Measurements from ENCODE around the gene RBM26. TPM values are rescaled to one million over a fixed set of nuclear protein-coding genes. Genes with fewer than 3 reads are reported as not detected.

Gene RBM26
- total and polyA plus RNA-seq, 2 experiments from 2014 or later, result 22.9 to 41.3 TPM

GRCh38 chr13:79365981-79366380 is 40.1 kb downstream of the RBM26 start:
- Histone ChIP-seq H3K36me3 (peaks cover 66% of the 10 kb centered on the region), H3K4me3 (no peak overlapping the region), H3K27me3 (no peaks in the 10 kb centered on the region), H3K9me3 (ENCODE audit: low read depth) (no peaks in the 10 kb centered on the region), H3K27ac (no peak overlapping the region), H3K4me1 (ENCODE audit: low read depth) (peaks cover 16% of the 10 kb centered on the region)
- no peak for DNase-seq (ENCODE audit: low read depth in 1 of 2, low spot score in 1 of 2)
- TF ChIP-seq CTCF (IDR thresholded peaks at IDR 0.05; ENCODE audit: low read depth, low read length), result no peak

GRCh38 chr13:79361299-79361698 is 44.8 kb downstream of the RBM26 start:
- H3K4me1 ChIP-seq (ENCODE audit: low read depth), result peaks cover 20% of the 10 kb centered on the region
- no peak overlapping the region for H3K4me3 ChIP-seq
- TF ChIP-seq CTCF (IDR thresholded peaks at IDR 0.05; ENCODE audit: low read depth, low read length), result no peak
- H3K36me3 ChIP-seq, result peaks cover 54% of the 10 kb centered on the region
- DNase-seq (ENCODE audit: low read depth in 1 of 2, low spot score in 1 of 2), result no peak
- peak overlapping the region; percentile 73 for H3K27ac ChIP-seq
- H3K9me3 ChIP-seq (ENCODE audit: low read depth), result no peaks in the 10 kb centered on the region
- H3K27me3 ChIP-seq, result no peaks in the 10 kb centered on the region

- peaks cover 50% of the 10 kb centered on the region for H3K36me3 ChIP-seq
- H3K27me3 ChIP-seq, result no peaks in the 10 kb centered on the region
- H3K9me3 ChIP-seq (ENCODE audit: low read depth), result no peaks in the 10 kb centered on the region
- no peak overlapping the region for H3K27ac ChIP-seq
- no peak for TF ChIP-seq CTCF (IDR thresholded peaks at IDR 0.05; ENCODE audit: low read depth, low read length)
- peaks cover 20% of the 10 kb centered on the region for H3K4me1 ChIP-seq (ENCODE audit: low read depth)
- no peak for DNase-seq (ENCODE audit: low read depth in 1 of 2, low spot score in 1 of 2)
- no peak overlapping the region for H3K4me3 ChIP-seq
These were observed 46.0 kb downstream of the RBM26 start for GRCh38 chr13:79360095-79360494.

- Histone ChIP-seq H3K4me1 (ENCODE audit: low read depth) (peaks cover 20% of the 10 kb centered on the region), H3K4me3 (no peak overlapping the region), H3K27ac (no peak overlapping the region), H3K9me3 (ENCODE audit: low read depth) (no peaks in the 10 kb centered on the region), H3K36me3 (peaks cover 52% of the 10 kb centered on the region), H3K27me3 (no peaks in the 10 kb centered on the region)
- no peak for TF ChIP-seq CTCF (IDR thresholded peaks at IDR 0.05; ENCODE audit: low read depth, low read length)
- no peak for DNase-seq (ENCODE audit: low read depth in 1 of 2, low spot score in 1 of 2)
These were observed 47.0 kb downstream of the RBM26 start for GRCh38 chr13:79359064-79359463.

- Histone ChIP-seq H3K36me3 (peaks cover 67% of the 10 kb centered on the region), H3K27me3 (no peaks in the 10 kb centered on the region), H3K4me3 (no peak overlapping the region), H3K27ac (no peak overlapping the region), H3K4me1 (ENCODE audit: low read depth) (peaks cover 6% of the 10 kb centered on the region), H3K9me3 (ENCODE audit: low read depth) (no peaks in the 10 kb centered on the region)
- no peak for DNase-seq (ENCODE audit: low read depth in 1 of 2, low spot score in 1 of 2)
- TF ChIP-seq CTCF (IDR thresholded peaks at IDR 0.05; ENCODE audit: low read depth, low read length), result no peak
These were observed 51.8 kb downstream of the RBM26 start for GRCh38 chr13:79354285-79354684.

- Histone ChIP-seq H3K4me3 (no peak overlapping the region), H3K27me3 (no peaks in the 10 kb centered on the region), H3K4me1 (ENCODE audit: low read depth) (peaks cover 6% of the 10 kb centered on the region), H3K9me3 (ENCODE audit: low read depth) (no peaks in the 10 kb centered on the region), H3K36me3 (peaks cover 66% of the 10 kb centered on the region), H3K27ac (no peak overlapping the region)
- TF ChIP-seq CTCF (IDR thresholded peaks at IDR 0.05; ENCODE audit: low read depth, low read length), result no peak
- peak in 1 of 2 donors; percentile 7 for DNase-seq (ENCODE audit: low read depth in 1 of 2, low spot score in 1 of 2)
These were observed 52.4 kb downstream of the RBM26 start for GRCh38 chr13:79353693-79354092.

Measured in cardiac muscle cell (in vitro differentiated cells and primary cell).